Esophagus muscularis mucosa (tissue), 4 donors: ENCODE measurements around the gene LTBP2. TPM values are rescaled to one million over a fixed set of nuclear protein-coding genes. Genes with fewer than 3 reads are reported as not detected.
A peak's percentile ranks its signal among the peaks of the same experiment; 100 is the strongest.

Experiments used
- DNase-seq: peaks from one replicate; pipeline ENCODE4 v3.0.0-alpha.2; 2017; ENCODE audit errors: extremely low spot score
- H3K27ac ChIP-seq, 4 donors: fragments of 200-600 bp; sonication (generic); replicated peaks in 1 of 4; 1 replicate in 3 of 4; 2 replicates in 1 of 4; pipeline ENCODE4 v1.5.1; 2016 to 2019; ENCODE audit warnings: mild to moderate bottlenecking in 1 of 4
- H3K27me3 ChIP-seq, 4 donors: fragments of 200-600 bp; sonication (generic); one replicate each; pipeline versions ENCODE4 v1.5.1 to v1.6.0; 2016 to 2019
- H3K36me3 ChIP-seq, 4 donors: fragments of 200-600 bp; sonication (generic); one replicate each; pipeline ENCODE4 v1.5.1; 2016 to 2019
- H3K4me1 ChIP-seq, 4 donors: fragments of 200-600 bp; sonication (generic); one replicate each; pipeline ENCODE4 v1.5.1; 2016 to 2019
- H3K4me3 ChIP-seq, 4 donors: fragments of 200-600 bp; sonication (generic); 1 replicate in 2 of 4; 2 replicates in 2 of 4; pipeline ENCODE4 v1.5.1; 2016 to 2019; ENCODE audit warnings: mild to moderate bottlenecking in 4 of 4, moderate library complexity in 1 of 4
- H3K9me3 ChIP-seq, 4 donors: fragments of 200-600 bp; sonication (generic); 1 replicate in 3 of 4; 2 replicates in 1 of 4; pipeline ENCODE4 v1.5.1; 2016 to 2019
- CTCF ChIP-seq, 3 experiments: fragments of 200-600 bp in 2 of 3; fragments of 450-650 bp in 1 of 3; sonication (generic) in 2 of 3; IDR thresholded peaks; one replicate each; pipeline ENCODE4 v1.5.1; 2017 to 2019; ENCODE audit warnings: antibody characterized with exemption in 3 of 3, mild to moderate bottlenecking in 2 of 3, moderate library complexity in 1 of 3
- EP300 ChIP-seq: sonication (generic); formaldehyde crosslinking; IDR thresholded peaks from one replicate; pipeline ENCODE4 v1.6.1; 2017; ENCODE audit warnings: antibody characterized with exemption
- POLR2A ChIP-seq: fragments of 450-650 bp; IDR thresholded peaks from one replicate; pipeline ENCODE4 v1.6.1; 2017; ENCODE audit warnings: antibody characterized with exemption, moderate library complexity, mild to moderate bottlenecking, low read depth
- POLR2AphosphoS5 ChIP-seq, 2 donors: sonication (generic); formaldehyde crosslinking; IDR thresholded peaks; one replicate each; pipeline ENCODE4 v1.6.1; 2017; ENCODE audit warnings: antibody characterized with exemption in 2 of 2
- WGBS: methylation state at CpG from one replicate; pipeline ENCODE4 v1.1.5; 2018; 5-methylcytosine and 5-hydroxymethylcytosine counted together
- intact Hi-C: fragments of 100-400 bp; cut with DNase I; formaldehyde crosslinking; loops from one replicate; pipeline ENCODE4 v1.15.1; 2023
- total RNA-seq, 4 donors: library from RNA; depleted of rRNA; stranded (reverse); fragments of >200 nt; gene quantifications; one replicate each; pipeline versions ENCODE4 v1.1.0 to v1.2.1, GENCODE V29; 2016

The LTBP2 gene
- total RNA-seq, 4 donors from 2014 or later, result 62.0 to 151 (median 109) TPM

DNA sequence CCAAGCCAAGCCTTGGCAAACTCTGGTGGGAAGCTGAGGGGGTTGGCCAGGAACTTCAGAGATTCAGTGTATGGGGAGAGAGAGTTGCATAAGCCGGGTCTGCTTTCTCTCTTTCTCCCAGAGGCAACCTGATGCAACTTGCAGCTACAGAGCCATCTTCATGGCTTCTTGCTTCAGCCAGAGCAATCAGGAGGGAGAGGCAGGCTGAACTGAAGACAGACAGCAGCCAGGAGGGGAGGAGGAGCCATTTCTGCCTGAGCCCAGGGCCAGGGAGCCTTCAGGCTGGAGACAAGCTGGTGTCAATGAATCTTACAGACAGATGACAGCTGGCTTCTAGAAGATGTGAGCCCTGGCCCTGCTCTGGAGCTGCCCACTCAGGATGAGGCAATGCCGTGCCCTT is 137.7 kb downstream of the LTBP2 start:
- WGBS, result 90% methylated on average over 2 of the region's 2 CpGs
- peaks cover 24 to 70% (median 43%) of the 10 kb centered on the region in 4 donors for H3K36me3 ChIP-seq

GRCh38 chr14:74472601-74473000 is 139.4 kb downstream of the LTBP2 start:
- Histone ChIP-seq H3K4me3 (no peak overlapping the region), H3K27ac (no peak overlapping the region), H3K4me1 (peaks cover 0 to 14% (median 6%) of the 10 kb centered on the region in 4 donors), H3K9me3 (no peaks in the 10 kb centered on the region), H3K27me3 (no peaks in the 10 kb centered on the region), H3K36me3 (peaks cover 17 to 55% (median 36%) of the 10 kb centered on the region in 4 donors)
- no peak for DNase-seq
- intact Hi-C loops, result no loop called here
- 91% methylated on average over 2 of the region's 2 CpGs for WGBS
- TF ChIP-seq POLR2A (no peak), POLR2AphosphoS5 (IDR thresholded peaks at IDR 0.05) (no peak), EP300 (no peak), CTCF (IDR thresholded peaks at IDR 0.05) (no peak)

More for the DNA sequence above, 137.7 kb downstream of the LTBP2 start:
- DNase-seq, result no peak
- TF ChIP-seq POLR2A, result no peak
- no peak for TF ChIP-seq POLR2AphosphoS5 (IDR thresholded peaks at IDR 0.05)
- no peak for TF ChIP-seq EP300
- H3K27me3 ChIP-seq, result no peaks in the 10 kb centered on the region
- peak overlapping the region in 1 of 4 donors; percentile 20 for H3K27ac ChIP-seq
- H3K4me1 ChIP-seq, result peaks cover 0 to 14% (median 1%) of the 10 kb centered on the region in 4 donors
- H3K4me3 ChIP-seq, result no peak overlapping the region
- no peaks in the 10 kb centered on the region for H3K9me3 ChIP-seq
- intact Hi-C loops, result no loop called here

DNA sequence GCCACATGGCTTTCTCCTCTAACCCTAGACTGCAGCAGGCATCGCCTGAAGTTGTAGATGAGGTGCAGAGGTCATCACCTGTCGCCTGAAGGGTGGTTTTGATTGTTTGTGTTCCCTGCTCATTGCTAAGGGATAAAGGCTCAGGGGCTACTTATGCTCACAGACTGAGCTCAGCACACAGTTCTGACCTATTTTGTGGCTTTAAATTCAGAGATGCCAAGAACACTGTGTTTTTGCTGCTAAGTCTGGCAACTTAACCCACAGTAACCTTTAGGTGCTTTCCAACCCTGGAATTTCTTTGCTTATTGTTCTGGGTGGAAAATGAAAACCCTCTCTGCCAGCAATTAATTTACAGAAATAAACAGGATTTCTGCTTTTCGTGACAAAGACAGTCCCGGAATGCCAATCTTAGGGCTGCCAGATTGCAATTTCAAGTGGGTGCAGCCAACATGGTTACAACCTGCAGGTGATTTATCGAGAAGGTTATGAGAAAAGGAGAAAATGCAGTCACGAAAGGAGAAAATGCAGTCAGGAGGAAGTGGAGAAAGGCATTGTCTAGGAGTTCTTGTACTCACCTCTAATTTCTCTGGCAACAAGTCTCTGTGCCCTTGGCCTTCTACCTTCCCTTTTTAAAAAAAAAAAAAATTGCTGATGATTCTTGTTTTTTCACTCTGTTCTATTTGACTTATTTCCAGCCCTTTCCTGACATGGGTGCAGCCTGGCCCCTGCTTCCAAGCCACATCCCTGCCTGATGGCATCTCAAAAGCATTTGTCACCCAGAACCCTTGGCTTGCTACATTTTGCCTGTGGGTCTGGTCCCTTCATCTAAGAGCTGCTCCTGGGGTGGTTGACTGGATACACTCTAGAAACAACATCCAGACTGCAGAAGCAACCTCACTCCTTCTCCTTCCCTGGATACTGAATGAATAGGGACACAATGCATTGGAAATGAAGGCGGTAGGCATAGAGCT is 142.2 kb downstream of the LTBP2 start:
- H3K36me3 ChIP-seq, result peaks cover 11 to 31% (median 22%) of the 10 kb centered on the region in 4 donors
- no peaks in the 10 kb centered on the region for H3K9me3 ChIP-seq
- no peaks in the 10 kb centered on the region for H3K27me3 ChIP-seq
- H3K4me1 ChIP-seq, result peaks cover 0 to 14% (median 6%) of the 10 kb centered on the region in 4 donors
- H3K27ac ChIP-seq, result peak overlapping the region in 2 of 4 donors; percentile 4 to 11
- TF ChIP-seq CTCF (IDR thresholded peaks at IDR 0.05) (no peak), POLR2A (no peak), EP300 (no peak), POLR2AphosphoS5 (IDR thresholded peaks at IDR 0.05) (no peak)
- H3K4me3 ChIP-seq, result no peak overlapping the region
- 69% methylated on average over 7 of the region's 7 CpGs for WGBS
- intact Hi-C loops, result no loop called here
- peak; percentile 60 for DNase-seq

DNA sequence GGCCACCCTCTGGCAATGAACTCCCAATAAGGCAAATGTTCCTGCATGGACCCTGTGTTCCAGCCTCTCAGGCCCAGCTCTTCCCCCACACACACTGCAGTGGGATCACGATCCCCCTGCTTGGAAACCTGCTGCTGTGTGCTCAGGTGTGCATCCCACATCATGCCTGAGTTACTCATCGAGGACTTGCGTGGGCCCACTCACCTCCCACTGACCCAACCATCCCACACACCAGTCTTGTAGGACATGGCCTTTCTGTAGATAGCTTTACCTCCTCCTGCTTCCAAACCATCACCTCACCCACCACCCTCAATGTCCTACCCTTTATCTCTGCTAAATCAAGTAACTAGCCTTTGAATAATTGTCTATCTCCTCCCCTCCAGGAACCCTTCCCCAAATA is 143.5 kb downstream of the LTBP2 start:
- Histone ChIP-seq H3K27me3 (no peaks in the 10 kb centered on the region), H3K4me1 (peaks cover 0 to 14% (median 6%) of the 10 kb centered on the region in 4 donors), H3K27ac (no peak overlapping the region), H3K36me3 (peaks cover 2 to 18% (median 11%) of the 10 kb centered on the region in 4 donors), H3K4me3 (no peak overlapping the region), H3K9me3 (no peaks in the 10 kb centered on the region)
- TF ChIP-seq POLR2AphosphoS5 (IDR thresholded peaks at IDR 0.05), result no peak
- no peak for TF ChIP-seq EP300
- TF ChIP-seq CTCF (IDR thresholded peaks at IDR 0.05), result no peak
- TF ChIP-seq POLR2A, result no peak
- intact Hi-C loops, result no loop called here
- no peak for DNase-seq
- WGBS, result 93% methylated on average over 3 of the region's 3 CpGs

GRCh38 chr14:74465335-74465734 is 146.7 kb downstream of the LTBP2 start:
- Histone ChIP-seq H3K36me3 (peaks cover 0 to 6% (median 0%) of the 10 kb centered on the region in 4 donors), H3K4me1 (peaks cover 0 to 11% (median 5%) of the 10 kb centered on the region in 4 donors), H3K27ac (no peak overlapping the region), H3K4me3 (no peak overlapping the region), H3K9me3 (no peaks in the 10 kb centered on the region), H3K27me3 (no peaks in the 10 kb centered on the region)
- intact Hi-C loops, result no loop called here
- 100% methylated on average over 2 of the region's 2 CpGs for WGBS
- no peak for DNase-seq
- TF ChIP-seq POLR2AphosphoS5 (IDR thresholded peaks at IDR 0.05) (no peak), CTCF (IDR thresholded peaks at IDR 0.05) (no peak), EP300 (no peak), POLR2A (no peak)
